Upper lobe of right lung (tissue), 1 donor: ENCODE measurements around the gene TCF23. TPM values are rescaled to one million over a fixed set of nuclear protein-coding genes. Genes with fewer than 3 reads are reported as not detected.

Experiments
- ATAC-seq: fragments of 200-7000 bp; cut with Tn5 transposase; one replicate; pipeline ENCODE4 v1.9.1; 2020; ENCODE audit warnings: mild to moderate bottlenecking, moderate library complexity
- DNase-seq: peaks from one replicate; pipeline ENCODE4 v3.0.0-alpha.2; 2020
- H3K27ac ChIP-seq: fragments of 200-600 bp; one replicate; pipeline ENCODE4 v1.8.0; 2022
- H3K27me3 ChIP-seq: fragments of 200-600 bp; one replicate; pipeline ENCODE4 v1.8.0; 2022; ENCODE audit warnings: mild to moderate bottlenecking
- H3K36me3 ChIP-seq: fragments of 200-600 bp; one replicate; pipeline ENCODE4 v1.8.0; 2022
- H3K4me1 ChIP-seq: fragments of 200-600 bp; one replicate; pipeline ENCODE4 v1.8.0; 2022
- H3K4me3 ChIP-seq: fragments of 200-600 bp; one replicate; pipeline ENCODE4 v1.8.0; 2022; ENCODE audit warnings: mild to moderate bottlenecking
- H3K9me3 ChIP-seq: fragments of 200-600 bp; one replicate; pipeline ENCODE4 v1.8.0; 2022
- CTCF ChIP-seq: fragments of 200-600 bp; IDR thresholded peaks from one replicate; pipeline ENCODE4 v1.8.0; 2022; ENCODE audit warnings: antibody characterized with exemption
- intact Hi-C: fragments of 100-400 bp; cut with DNase I; formaldehyde crosslinking; loops from one replicate; pipeline ENCODE4 v1.11.0; 2022
- total RNA-seq: library from RNA; stranded (reverse); fragmentation: NEBNext Ultra II Directional; extraction: Animal tissue kit (Norgen Biotek cat#: 25700); gene quantifications from one replicate; pipeline ENCODE4 v1.2.1, GENCODE V29; 2021
- donor health status: DM: no; HTN: yes; CAD: no; lungs with severe emphysema.

Gene TCF23
- total RNA-seq, 1 donor from 2014 or later: not detected

DNA sequence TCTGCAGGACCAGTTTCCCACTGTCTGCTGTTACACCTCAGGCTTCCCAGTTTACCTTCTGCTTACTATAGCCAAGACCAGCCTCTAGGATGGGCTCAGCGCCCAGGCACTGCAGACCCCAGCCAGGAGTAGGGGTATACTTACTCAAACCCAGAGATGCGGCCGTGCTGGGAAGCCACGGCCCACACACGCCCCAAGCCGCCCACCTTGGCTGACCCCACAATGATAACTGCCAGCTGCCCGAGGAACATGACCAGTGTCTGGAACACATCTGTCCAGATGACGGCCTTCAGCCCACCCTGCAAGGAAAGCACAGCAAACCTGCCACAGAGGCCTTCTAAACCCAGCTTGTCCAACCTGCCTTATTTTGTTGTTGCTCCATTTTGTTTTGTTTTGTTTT, 56.4 kb downstream of the TCF23 start:
- Histone ChIP-seq H3K4me3 (no peak overlapping the region), H3K36me3 (peaks cover 71% of the 10 kb centered on the region), H3K27me3 (no peaks in the 10 kb centered on the region), H3K9me3 (no peaks in the 10 kb centered on the region), H3K4me1 (no peaks in the 10 kb centered on the region), H3K27ac (no peak overlapping the region)
- no peak for TF ChIP-seq CTCF
- intact Hi-C loops: loop anchor here (10.0 kb wide), 1 partner anchor 100 kb away; no protein-coding TSS in a partner anchor
- DNase-seq: no peak
- no peak for ATAC-seq

- Histone ChIP-seq H3K27ac (no peak overlapping the region), H3K27me3 (no peaks in the 10 kb centered on the region), H3K4me3 (no peak overlapping the region), H3K36me3 (peaks cover 65% of the 10 kb centered on the region), H3K4me1 (no peaks in the 10 kb centered on the region), H3K9me3 (no peaks in the 10 kb centered on the region)
- DNase-seq: no peak
- no peak for ATAC-seq
- intact Hi-C loops: loop anchor here (10.0 kb wide), 1 partner anchor 102 kb away; no protein-coding TSS in a partner anchor
- no peak for TF ChIP-seq CTCF
Observed at GRCh38 chr2:27206346-27206745, 57.5 kb downstream of the TCF23 start.

Other genes with a start within 250 kb of the TCF23 start
- 23.0 TPM for gene MAPRE3, start 178.4 kb upstream of the TCF23 start, total RNA-seq
- gene TMEM214, start 116.0 kb upstream of the TCF23 start, total RNA-seq: 68.0 TPM
- 14.0 TPM for gene AGBL5, start 97.3 kb upstream of the TCF23 start, total RNA-seq
- 248 TPM for gene OST4, start 77.3 kb upstream of the TCF23 start, total RNA-seq
- gene EMILIN1, start 70.4 kb upstream of the TCF23 start, total RNA-seq: 84.6 TPM
- 4.9 TPM for gene KHK, start 62.2 kb upstream of the TCF23 start, total RNA-seq
- 0.43 TPM for gene CGREF1, start 29.9 kb upstream of the TCF23 start, total RNA-seq
- gene ABHD1, start 25.2 kb upstream of the TCF23 start, total RNA-seq: 0.35 TPM
- 42.1 TPM for gene PREB, start 14.4 kb upstream of the TCF23 start, total RNA-seq
- gene PRR30, start 9.6 kb upstream of the TCF23 start, total RNA-seq: not detected
- gene ATRAID, start 63.0 kb downstream of the TCF23 start, total RNA-seq: 102 TPM
- gene SLC5A6, start 63.3 kb downstream of the TCF23 start, total RNA-seq: 24.5 TPM
- 27.1 TPM for gene CAD, start 68.4 kb downstream of the TCF23 start, total RNA-seq
- 0.58 TPM for gene SLC30A3, start 114.0 kb downstream of the TCF23 start, total RNA-seq
- not detected for gene DNAJC5G, start 126.4 kb downstream of the TCF23 start, total RNA-seq
- gene TRIM54, start 133.4 kb downstream of the TCF23 start, total RNA-seq: not detected
- gene UCN, start 159.4 kb downstream of the TCF23 start, total RNA-seq: 2.8 TPM
- 80.4 TPM for gene MPV17, start 174.1 kb downstream of the TCF23 start, total RNA-seq
- 54.4 TPM for gene GTF3C2, start 207.8 kb downstream of the TCF23 start, total RNA-seq
- gene EIF2B4, start 221.3 kb downstream of the TCF23 start, total RNA-seq: 35.0 TPM
- gene SNX17, start 221.6 kb downstream of the TCF23 start, total RNA-seq: 97.6 TPM
- gene ZNF513, start 231.7 kb downstream of the TCF23 start, total RNA-seq: 14.2 TPM